Umbilical cord (tissue), 2 donors: ENCODE data around the gene JADE2. TPM values are rescaled to one million over a fixed set of nuclear protein-coding genes. Genes with fewer than 3 reads are reported as not detected.
A peak's percentile ranks its signal among the peaks of the same experiment; 100 is the strongest.
"Not testable (repeated sequence)": the region's sequence is repeated elsewhere in the genome, so short reads cannot be mapped to it uniquely, and the experiment has no call there.

Experiments
- DNase-seq: peaks from one replicate; pipeline ENCODE4 v3.0.0-alpha.2; 2015; ENCODE audit warnings: low spot score
- total RNA-seq: library from RNA; depleted of rRNA; stranded (reverse); fragments of >200 nt; gene quantifications from one replicate; pipeline ENCODE4 v1.2.3, GENCODE V29; 2014; ENCODE audit warnings: low replicate concordance; ENCODE audit not compliant: insufficient read depth

The JADE2 gene
- total RNA-seq, 1 donor from 2014 or later: 22.4 TPM

GRCh38 chr5:134550271-134551214, 25.1 kb downstream of the JADE2 start:
- no peak for DNase-seq

- no peak for DNase-seq
These were observed 26.4 kb downstream of the JADE2 start for GRCh38 chr5:134551901-134552300.

GRCh38 chr5:134552301-134552700, 26.8 kb downstream of the JADE2 start:
- peak; percentile 53 for DNase-seq

GRCh38 chr5:134552716-134553115, 27.2 kb downstream of the JADE2 start:
- not testable (repeated sequence) for DNase-seq

- no peak for DNase-seq
These were observed 28.4 kb downstream of the JADE2 start for GRCh38 chr5:134553821-134554267.

- DNase-seq: peak; percentile 88
These were observed 29.1 kb downstream of the JADE2 start for GRCh38 chr5:134554319-134555222.

GRCh38 chr5:134555223-134555889, 29.9 kb downstream of the JADE2 start:
- no peak for DNase-seq

- DNase-seq: peak; percentile 65
These were observed 30.4 kb downstream of the JADE2 start for GRCh38 chr5:134555890-134556311.

GRCh38 chr5:134556588-134556987, 31.1 kb downstream of the JADE2 start:
- DNase-seq: not testable (repeated sequence)

GRCh38 chr5:134556994-134557393, 31.5 kb downstream of the JADE2 start:
- DNase-seq: no peak

GRCh38 chr5:134559672-134560071, 34.2 kb downstream of the JADE2 start:
- no peak for DNase-seq

GRCh38 chr5:134560698-134561097, 35.2 kb downstream of the JADE2 start:
- no peak for DNase-seq

- DNase-seq: peak; percentile 35
These were observed 36.4 kb downstream of the JADE2 start for GRCh38 chr5:134561871-134562296.

- DNase-seq: no peak
These were observed 37.8 kb downstream of the JADE2 start for GRCh38 chr5:134563221-134563620.

- no peak for DNase-seq
These were observed 38.5 kb downstream of the JADE2 start for GRCh38 chr5:134563962-134564361.

GRCh38 chr5:134564396-134564795, 38.9 kb downstream of the JADE2 start:
- DNase-seq: no peak

GRCh38 chr5:134565791-134566740, 40.6 kb downstream of the JADE2 start:
- DNase-seq: no peak

- DNase-seq: no peak
These were observed 41.3 kb downstream of the JADE2 start for GRCh38 chr5:134566741-134567221.

- no peak for DNase-seq
These were observed 42.3 kb downstream of the JADE2 start for GRCh38 chr5:134567641-134568336.

- DNase-seq: no peak
These were observed 42.8 kb downstream of the JADE2 start for GRCh38 chr5:134568337-134568700.
